HG02852 (cell line): ENCODE results near the gene GPC5.
"Not testable (repeated sequence)": the region's sequence is repeated elsewhere in the genome, so short reads cannot be mapped to it uniquely, and the experiment has no call there.

ENCODE experiments used
- ATAC-seq: cut with Tn5 transposase; IDR thresholded peaks from one replicate; pipeline ENCODE4 v1.9.1; 2021; ENCODE audit warnings: mild to moderate bottlenecking, moderate library complexity; ENCODE audit not compliant: unreplicated experiment

The GPC5 gene

GRCh38 chr13:92886535-92887077 lies 1488.2 kb downstream of the GPC5 start:
- ATAC-seq, result no peak

GRCh38 chr13:92894447-92894846 lies 1496.0 kb downstream of the GPC5 start:
- ATAC-seq, result no peak

GRCh38 chr13:92896842-92897241 lies 1498.4 kb downstream of the GPC5 start:
- no peak for ATAC-seq

- not testable (repeated sequence) for ATAC-seq
Observed at GRCh38 chr13:92898946-92899345, 1500.5 kb downstream of the GPC5 start.

GRCh38 chr13:92900446-92900845 lies 1502.0 kb downstream of the GPC5 start:
- ATAC-seq, result no peak

- no peak for ATAC-seq
Observed at GRCh38 chr13:92901739-92902138, 1503.3 kb downstream of the GPC5 start.

- no peak for ATAC-seq
Observed at GRCh38 chr13:92912629-92913028, 1514.2 kb downstream of the GPC5 start.

- ATAC-seq, result no peak
Observed at GRCh38 chr13:92913840-92914239, 1515.4 kb downstream of the GPC5 start.
